Common myeloid progenitor, CD34-positive (primary cell): ENCODE data around the gene GPATCH2.
"Not testable (repeated sequence)": the region's sequence is repeated elsewhere in the genome, so short reads cannot be mapped to it uniquely, and the experiment has no call there.

Source experiments
- CTCF ChIA-PET: fragments of 350-600 bp; sonication (Branson Sonifier 250); formaldehyde crosslinking; loops from one replicate; lab custom pipeline; 2021; ENCODE audit warnings: antibody characterized with exemption; lab: Charles Lee
- POLR2A ChIA-PET: fragments of 350-600 bp; sonication (Branson Sonifier 250); formaldehyde crosslinking; loops from one replicate; lab custom pipeline; 2021; ENCODE audit warnings: antibody characterized with exemption; lab: Charles Lee
- DNase-seq, 3 donors: peaks; one replicate each; pipeline versions ENCODE4 v3.0.0 to v3.0.0-alpha.2; 2013
- H3K27ac ChIP-seq, 2 experiments: 1 replicate in 1 of 2; 2 replicates in 1 of 2; pipeline ENCODE4 v1.7.0; 2013; ENCODE audit warnings: inconsistent platforms in 2 of 2, low read length in 2 of 2, mild to moderate bottlenecking in 2 of 2, low read depth in 1 of 2, moderate library complexity in 1 of 2; ENCODE audit not compliant: severe bottlenecking in 2 of 2, insufficient read depth in 1 of 2, poor library complexity in 1 of 2
- H3K27me3 ChIP-seq, 5 experiments: replicated peaks in 2 of 5; 1 replicate in 3 of 5; 2 replicates in 2 of 5; pipeline versions ENCODE4 v1.6.1 to v1.7.0; 2013; ENCODE audit warnings: low read length in 4 of 5, mild to moderate bottlenecking in 2 of 5, moderate library complexity in 2 of 5, inconsistent platforms in 1 of 5; ENCODE audit not compliant: insufficient read depth in 5 of 5, control insufficient read depth in 4 of 5
- H3K36me3 ChIP-seq, 4 experiments: 1 replicate in 2 of 4; 2 replicates in 2 of 4; pipeline versions ENCODE4 v1.6.1 to v1.7.0; 2013; ENCODE audit warnings: low read length in 3 of 4, control low read depth in 1 of 4, mild to moderate bottlenecking in 1 of 4; ENCODE audit not compliant: control insufficient read depth in 4 of 4, insufficient read depth in 4 of 4
- H3K4me1 ChIP-seq, 4 experiments: 1 replicate in 3 of 4; 2 replicates in 1 of 4; pipeline versions ENCODE4 v1.6.1 to v1.7.1; 2013; ENCODE audit warnings: low read length in 3 of 4, mild to moderate bottlenecking in 3 of 4, control low read depth in 1 of 4, inconsistent platforms in 1 of 4, moderate library complexity in 1 of 4; ENCODE audit not compliant: control insufficient read depth in 4 of 4, insufficient read depth in 4 of 4; ENCODE audit errors: control extremely low read depth in 1 of 4
- H3K4me3 ChIP-seq, 7 experiments: 1 replicate in 4 of 7; 2 replicates in 3 of 7; pipeline versions ENCODE4 v1.5.1 to v1.7.0; 2013; ENCODE audit warnings: mild to moderate bottlenecking in 7 of 7, low read length in 6 of 7, moderate library complexity in 6 of 7, inconsistent platforms in 2 of 7, low read depth in 2 of 7, control low read depth in 1 of 7; ENCODE audit not compliant: insufficient read depth in 4 of 7, control insufficient read depth in 1 of 7; ENCODE audit errors: extremely low read depth in 1 of 7
- H3K9me3 ChIP-seq, 5 experiments: 1 replicate in 4 of 5; 2 replicates in 1 of 5; pipeline versions ENCODE4 v1.6.1 to v1.7.1; 2013; ENCODE audit warnings: low read length in 4 of 5, mild to moderate bottlenecking in 2 of 5, inconsistent platforms in 1 of 5, low read depth in 1 of 5, moderate library complexity in 1 of 5; ENCODE audit not compliant: control insufficient read depth in 4 of 5, insufficient read depth in 2 of 5; ENCODE audit errors: control extremely low read depth in 1 of 5
- WGBS: methylation state at CpG from one replicate; pipeline ENCODE4 v1.1.5; 2013; ENCODE audit not compliant: insufficient coverage; 5-methylcytosine and 5-hydroxymethylcytosine counted together

Gene GPATCH2

DNA sequence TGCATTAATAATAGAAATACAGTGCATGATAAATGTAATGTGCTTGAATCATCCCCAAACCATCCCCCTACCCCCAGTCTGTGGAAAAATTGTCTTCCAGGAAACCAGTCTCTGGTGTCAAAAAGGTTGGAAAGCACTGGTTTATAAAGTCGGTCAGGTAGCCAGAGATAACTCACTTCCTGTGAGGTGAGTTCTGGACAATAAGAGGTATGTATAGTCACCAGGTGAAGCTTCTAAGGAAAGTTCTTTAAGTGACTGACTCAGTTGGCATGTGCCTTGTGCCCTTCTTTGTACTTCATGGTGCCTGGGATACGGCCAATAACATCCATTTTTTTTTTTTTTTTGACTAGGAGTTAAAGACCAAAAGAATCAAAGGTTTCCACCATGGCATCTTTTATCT lies 103.7 kb downstream of the GPATCH2 start:
- ChIA-PET POLR2A (no interaction called here), CTCF (no interaction called here)
- Histone ChIP-seq H3K27me3 (no peaks in the 10 kb centered on the region), H3K36me3 (no peaks in the 10 kb centered on the region), H3K27ac (no peak overlapping the region), H3K4me1 (no peaks in the 10 kb centered on the region), H3K4me3 (no peak overlapping the region), H3K9me3 (peaks cover 0 to 5% (median 0%) of the 10 kb centered on the region in 5 experiments)
- 100% methylated on average over 2 of the region's 2 CpGs for WGBS
- no peak for DNase-seq

DNA sequence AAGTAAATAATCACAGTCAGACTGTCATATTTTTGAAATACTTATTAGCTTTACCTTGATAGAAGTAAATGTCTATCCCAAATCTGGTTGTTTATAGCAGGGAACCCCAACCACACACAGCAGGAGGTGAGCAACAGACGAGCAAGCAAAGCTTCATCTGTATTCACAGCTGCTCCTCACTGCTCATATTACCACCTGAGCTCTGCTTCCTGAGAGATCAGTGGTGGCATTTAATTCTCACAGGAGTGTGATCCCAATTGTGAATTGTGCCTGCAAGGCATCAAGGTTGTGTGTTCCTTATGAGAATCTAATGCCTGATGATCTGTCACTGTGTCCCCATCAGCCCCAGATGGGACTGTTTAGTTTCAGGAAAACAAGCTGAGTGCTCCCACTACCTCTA lies 104.3 kb downstream of the GPATCH2 start:
- no CpG with 5 or more reads among the region's 1 CpG for WGBS
- DNase-seq = no peak
- H3K27ac ChIP-seq = no peak overlapping the region
- ChIA-PET CTCF (no interaction called here), POLR2A (no interaction called here)
- no peaks in the 10 kb centered on the region for H3K36me3 ChIP-seq
- no peaks in the 10 kb centered on the region for H3K27me3 ChIP-seq
- H3K4me1 ChIP-seq = no peaks in the 10 kb centered on the region
- peaks cover 0 to 5% (median 0%) of the 10 kb centered on the region in 5 experiments for H3K9me3 ChIP-seq
- no peak overlapping the region for H3K4me3 ChIP-seq

DNA sequence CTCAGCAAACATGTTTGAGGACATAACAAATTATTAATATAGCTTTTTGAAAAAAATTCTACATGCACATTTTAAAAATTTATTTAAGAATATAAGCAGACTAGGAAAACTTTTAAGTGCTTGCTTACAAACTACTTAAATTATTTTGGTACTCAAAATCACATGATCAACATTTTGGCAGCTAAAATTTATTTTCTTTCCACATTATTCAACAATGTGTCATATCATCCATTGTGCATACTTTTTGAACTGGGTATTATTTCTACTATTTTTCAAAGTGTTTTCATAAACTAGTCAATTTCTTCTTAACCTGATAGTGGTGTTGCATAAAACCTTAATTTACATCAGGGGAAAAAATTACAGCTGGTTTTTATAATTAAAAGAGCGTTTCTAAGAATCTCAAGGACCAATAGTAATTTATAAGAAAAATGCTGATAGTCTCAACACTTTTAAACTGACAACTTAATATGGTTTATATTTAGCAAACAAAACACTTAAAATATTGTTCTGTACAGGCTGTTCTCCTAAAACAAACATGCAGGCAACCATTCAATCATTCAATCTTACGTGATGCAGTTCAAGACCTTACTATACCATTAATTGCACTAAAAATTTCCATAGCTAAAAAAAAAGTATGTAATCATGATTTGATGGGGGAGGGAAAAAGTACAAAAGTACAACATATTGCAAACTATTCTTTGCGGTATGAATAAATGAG lies 105.0 kb downstream of the GPATCH2 start:
- ChIA-PET POLR2A (no interaction called here), CTCF (no interaction called here)
- H3K4me1 ChIP-seq = no peaks in the 10 kb centered on the region
- no peaks in the 10 kb centered on the region for H3K27me3 ChIP-seq
- no peaks in the 10 kb centered on the region for H3K36me3 ChIP-seq
- peaks cover 0 to 5% (median 0%) of the 10 kb centered on the region in 5 experiments for H3K9me3 ChIP-seq
- DNase-seq = no peak
- no CpG with 5 or more reads among the region's 3 CpGs for WGBS
- no peak overlapping the region for H3K27ac ChIP-seq
- H3K4me3 ChIP-seq = no peak overlapping the region

DNA sequence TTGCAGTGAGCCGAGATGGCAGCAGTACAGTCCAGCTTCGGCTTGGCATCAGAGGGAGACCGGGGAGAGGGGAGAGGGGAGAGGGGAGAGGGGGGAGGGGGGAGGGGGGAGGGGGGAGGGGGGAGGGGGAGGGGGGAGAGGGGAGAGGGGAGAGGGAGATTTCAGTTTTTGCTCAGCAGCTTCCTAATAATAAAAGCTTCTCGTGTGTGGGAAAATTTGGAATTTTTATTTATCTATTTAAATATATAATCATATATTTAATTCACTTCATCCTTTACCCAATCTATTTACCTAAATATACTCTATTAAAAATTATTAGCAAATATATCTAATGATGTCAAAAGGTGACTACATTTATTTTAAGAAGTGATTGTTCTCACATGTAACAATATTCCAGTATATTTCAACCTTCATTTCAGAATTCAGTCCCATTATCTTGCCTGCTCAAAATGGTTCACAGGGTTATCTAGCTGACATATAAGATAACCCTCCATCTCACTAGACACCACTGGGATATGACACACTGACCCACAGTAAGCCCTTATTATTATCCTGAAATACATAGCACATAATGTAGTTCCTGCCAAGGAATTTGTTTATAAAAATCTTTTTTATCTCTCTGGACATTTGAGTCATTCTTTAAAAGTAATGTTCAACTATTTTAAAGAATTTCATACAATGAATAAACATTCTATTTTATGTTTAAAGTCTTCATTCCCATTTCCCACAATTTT lies 105.9 kb downstream of the GPATCH2 start:
- Histone ChIP-seq H3K4me1 (no peaks in the 10 kb centered on the region), H3K4me3 (no peak overlapping the region), H3K27me3 (no peaks in the 10 kb centered on the region), H3K27ac (no peak overlapping the region), H3K36me3 (no peaks in the 10 kb centered on the region), H3K9me3 (peaks cover 0 to 5% (median 0%) of the 10 kb centered on the region in 5 experiments)
- ChIA-PET POLR2A (no interaction called here), CTCF (no interaction called here)
- DNase-seq = no peak
- WGBS = no CpG with 5 or more reads among the region's 4 CpGs

DNA sequence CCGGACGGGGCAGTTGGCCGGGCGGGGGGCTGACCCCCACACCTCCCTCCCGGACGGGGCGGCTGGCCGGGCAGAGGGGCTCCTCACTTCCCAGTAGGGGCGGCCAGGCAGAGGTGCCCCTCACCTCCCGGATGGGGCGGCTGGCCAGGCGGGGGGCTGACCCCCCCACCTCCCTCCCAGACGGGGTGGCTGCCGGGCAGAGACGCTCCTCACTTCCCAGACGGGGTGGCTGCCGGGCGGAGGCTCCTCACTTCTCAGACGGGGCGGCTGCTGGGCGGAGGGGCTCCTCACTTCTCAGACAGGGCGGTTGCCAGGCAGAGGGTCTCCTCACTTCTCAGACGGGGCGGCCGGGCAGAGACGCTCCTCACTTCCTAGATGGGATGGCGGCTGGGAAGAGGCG lies 107.0 kb downstream of the GPATCH2 start:
- H3K36me3 ChIP-seq, POLR2A ChIA-PET, H3K4me3 ChIP-seq, H3K4me1 ChIP-seq, DNase-seq, H3K27me3 ChIP-seq, H3K9me3 ChIP-seq, CTCF ChIA-PET, H3K27ac ChIP-seq: not testable (repeated sequence)
- no CpG with 5 or more reads among the region's 28 CpGs for WGBS

DNA sequence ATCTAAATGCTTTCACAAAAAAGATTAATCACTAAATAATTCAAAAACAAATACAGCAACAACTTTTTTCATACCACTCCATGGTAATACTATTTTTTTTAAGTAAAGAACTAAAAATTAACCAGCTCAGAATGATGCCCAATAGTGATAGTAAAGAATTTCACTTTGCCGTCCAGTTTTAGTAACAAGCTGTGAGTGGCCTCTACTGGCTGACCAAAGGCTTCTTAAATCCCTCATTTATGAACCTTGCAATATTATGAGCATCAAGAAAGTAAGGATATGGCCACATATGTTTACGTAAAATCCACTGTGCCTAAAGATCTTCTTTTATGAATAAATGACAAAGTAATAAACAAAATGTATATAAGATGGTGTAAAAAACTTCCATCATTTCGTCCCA lies 108.6 kb downstream of the GPATCH2 start:
- no CpG with 5 or more reads among the region's 3 CpGs for WGBS
- CTCF ChIA-PET = interaction anchor here (0.7 kb wide), 1 partner anchor 102 kb away, joined by 3 read pairs; no protein-coding TSS in a partner anchor
- Histone ChIP-seq H3K4me3 (no peak overlapping the region), H3K36me3 (no peaks in the 10 kb centered on the region), H3K4me1 (no peaks in the 10 kb centered on the region), H3K27me3 (no peaks in the 10 kb centered on the region), H3K27ac (no peak overlapping the region), H3K9me3 (no peaks in the 10 kb centered on the region)
- POLR2A ChIA-PET = no interaction called here
- DNase-seq = no peak

DNA sequence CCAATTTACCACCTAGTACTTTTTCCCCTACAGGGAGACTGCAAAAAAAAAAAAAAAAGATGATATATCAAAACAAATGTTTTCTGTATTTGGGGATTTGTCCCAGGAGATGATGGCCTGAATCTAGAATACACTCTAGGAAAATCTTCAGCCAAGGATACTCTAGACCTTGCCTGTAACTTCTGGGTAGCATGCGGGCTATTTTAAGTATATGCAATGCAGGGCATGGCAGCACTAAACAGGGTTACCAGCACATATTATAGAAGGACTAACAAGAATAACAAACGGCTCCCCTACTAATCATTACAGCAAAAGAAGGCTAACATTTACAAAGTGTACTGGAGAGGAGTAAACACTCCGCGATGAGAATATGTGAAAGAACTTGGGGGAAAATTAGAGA lies 109.6 kb downstream of the GPATCH2 start:
- WGBS = no CpG with 5 or more reads among the region's 4 CpGs
- H3K36me3 ChIP-seq = no peaks in the 10 kb centered on the region
- no peaks in the 10 kb centered on the region for H3K4me1 ChIP-seq
- H3K9me3 ChIP-seq = no peaks in the 10 kb centered on the region
- no peaks in the 10 kb centered on the region for H3K27me3 ChIP-seq
- no peak overlapping the region for H3K27ac ChIP-seq
- POLR2A ChIA-PET = no interaction called here
- no peak overlapping the region for H3K4me3 ChIP-seq
- no peak for DNase-seq
- CTCF ChIA-PET = no interaction called here
